Measurements from ENCODE around the gene SLC1A3.
"Not testable (repeated sequence)": the region's sequence is repeated elsewhere in the genome, so short reads cannot be mapped to it uniquely, and the experiment has no call there.

SLC1A3 gene

GRCh38 chr5:36630201-36631145 is 24.1 kb downstream of the SLC1A3 start:
- no peak for DNase-seq (ENCODE audit: low read depth)

GRCh38 chr5:36631154-36631553 is 24.7 kb downstream of the SLC1A3 start:
- no peak for DNase-seq (ENCODE audit: low read depth)

GRCh38 chr5:36631620-36632362 is 25.4 kb downstream of the SLC1A3 start:
- no peak for DNase-seq (ENCODE audit: low read depth)

GRCh38 chr5:36632363-36632664 is 25.9 kb downstream of the SLC1A3 start:
- DNase-seq (ENCODE audit: low read depth) = no peak

GRCh38 chr5:36635721-36636390 is 29.4 kb downstream of the SLC1A3 start:
- DNase-seq (ENCODE audit: low read depth) = no peak

- DNase-seq (ENCODE audit: low read depth) = no peak
Measured at GRCh38 chr5:36637101-36637500, 30.7 kb downstream of the SLC1A3 start.

- no peak for DNase-seq (ENCODE audit: low read depth)
Measured at GRCh38 chr5:36637516-36637915, 31.1 kb downstream of the SLC1A3 start.

- no peak for DNase-seq (ENCODE audit: low read depth)
Measured at GRCh38 chr5:36638056-36638455, 31.6 kb downstream of the SLC1A3 start.

GRCh38 chr5:36640949-36641348 is 34.5 kb downstream of the SLC1A3 start:
- DNase-seq (ENCODE audit: low read depth) = no peak

- DNase-seq (ENCODE audit: low read depth) = no peak
Measured at GRCh38 chr5:36641431-36641830, 35.0 kb downstream of the SLC1A3 start.

- DNase-seq (ENCODE audit: low read depth) = no peak
Measured at GRCh38 chr5:36642089-36642488, 35.7 kb downstream of the SLC1A3 start.

- DNase-seq (ENCODE audit: low read depth) = no peak
Measured at GRCh38 chr5:36643162-36643561, 36.8 kb downstream of the SLC1A3 start.

GRCh38 chr5:36643841-36644240 is 37.4 kb downstream of the SLC1A3 start:
- DNase-seq (ENCODE audit: low read depth) = not testable (repeated sequence)

- DNase-seq (ENCODE audit: low read depth) = no peak
Measured at GRCh38 chr5:36644727-36645126, 38.3 kb downstream of the SLC1A3 start.

- no peak for DNase-seq (ENCODE audit: low read depth)
Measured at GRCh38 chr5:36646100-36646499, 39.7 kb downstream of the SLC1A3 start.

- DNase-seq (ENCODE audit: low read depth) = no peak
Measured at GRCh38 chr5:36646507-36647023, 40.2 kb downstream of the SLC1A3 start.

GRCh38 chr5:36647046-36647445 is 40.6 kb downstream of the SLC1A3 start:
- DNase-seq (ENCODE audit: low read depth) = no peak

- DNase-seq (ENCODE audit: low read depth) = no peak
Measured at GRCh38 chr5:36648426-36648825, 42.0 kb downstream of the SLC1A3 start.

GRCh38 chr5:36651761-36652685 is 45.6 kb downstream of the SLC1A3 start:
- DNase-seq (ENCODE audit: low read depth) = no peak

- DNase-seq (ENCODE audit: low read depth) = no peak
Measured at GRCh38 chr5:36653044-36653705, 46.8 kb downstream of the SLC1A3 start.

- no peak for DNase-seq (ENCODE audit: low read depth)
Measured at GRCh38 chr5:36654564-36654963, 48.2 kb downstream of the SLC1A3 start.
